Subcutaneous adipose tissue (tissue), 4 donors: ENCODE data around the gene KIF26B. TPM values are rescaled to one million over a fixed set of nuclear protein-coding genes. Genes with fewer than 3 reads are reported as not detected.

Experiments
- total RNA-seq, 4 donors: library from RNA; depleted of rRNA; stranded (reverse); fragments of >200 nt; gene quantifications; one replicate each; pipeline ENCODE4 v1.1.0, GENCODE V29; 2016
- TF ChIP-seq, protein P1 (sequence below): fragments of 450-650 bp; IDR thresholded peaks from one replicate; pipeline ENCODE4 v1.5.1; 2016; ENCODE audit warnings: low read depth, mild to moderate bottlenecking, control low read depth, antibody characterized with exemption, moderate library complexity

KIF26B gene
- total RNA-seq, 4 donors from 2014 or later: under 0.01 to 0.16 (median under 0.01) TPM

- TF ChIP-seq, protein P1, sequence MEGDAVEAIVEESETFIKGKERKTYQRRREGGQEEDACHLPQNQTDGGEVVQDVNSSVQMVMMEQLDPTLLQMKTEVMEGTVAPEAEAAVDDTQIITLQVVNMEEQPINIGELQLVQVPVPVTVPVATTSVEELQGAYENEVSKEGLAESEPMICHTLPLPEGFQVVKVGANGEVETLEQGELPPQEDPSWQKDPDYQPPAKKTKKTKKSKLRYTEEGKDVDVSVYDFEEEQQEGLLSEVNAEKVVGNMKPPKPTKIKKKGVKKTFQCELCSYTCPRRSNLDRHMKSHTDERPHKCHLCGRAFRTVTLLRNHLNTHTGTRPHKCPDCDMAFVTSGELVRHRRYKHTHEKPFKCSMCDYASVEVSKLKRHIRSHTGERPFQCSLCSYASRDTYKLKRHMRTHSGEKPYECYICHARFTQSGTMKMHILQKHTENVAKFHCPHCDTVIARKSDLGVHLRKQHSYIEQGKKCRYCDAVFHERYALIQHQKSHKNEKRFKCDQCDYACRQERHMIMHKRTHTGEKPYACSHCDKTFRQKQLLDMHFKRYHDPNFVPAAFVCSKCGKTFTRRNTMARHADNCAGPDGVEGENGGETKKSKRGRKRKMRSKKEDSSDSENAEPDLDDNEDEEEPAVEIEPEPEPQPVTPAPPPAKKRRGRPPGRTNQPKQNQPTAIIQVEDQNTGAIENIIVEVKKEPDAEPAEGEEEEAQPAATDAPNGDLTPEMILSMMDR: no peak
Observed at GRCh38 chr1:245541369-245541768, 386.6 kb downstream of the KIF26B start.

GRCh38 chr1:245542365-245542764 is 387.6 kb downstream of the KIF26B start:
- TF ChIP-seq, protein P1: no peak

- TF ChIP-seq, protein P1: no peak
Observed at GRCh38 chr1:245544236-245544635, 389.5 kb downstream of the KIF26B start.

- TF ChIP-seq, protein P1: no peak
Observed at GRCh38 chr1:245546875-245547274, 392.1 kb downstream of the KIF26B start.

GRCh38 chr1:245549996-245550719 is 395.4 kb downstream of the KIF26B start:
- TF ChIP-seq, protein P1: no peak

- TF ChIP-seq, protein P1: no peak
Observed at GRCh38 chr1:245550720-245551043, 395.9 kb downstream of the KIF26B start.

GRCh38 chr1:245551536-245551935 is 396.8 kb downstream of the KIF26B start:
- TF ChIP-seq, protein P1: no peak
